Right ventricle myocardium inferior (tissue), 1 donor: ENCODE results near the gene RBM17. TPM values are rescaled to one million over a fixed set of nuclear protein-coding genes. Genes with fewer than 3 reads are reported as not detected.
"Not testable (repeated sequence)": the region's sequence is repeated elsewhere in the genome, so short reads cannot be mapped to it uniquely, and the experiment has no call there.

Experiments used
- ATAC-seq: fragments of 200-7000 bp; cut with Tn5 transposase; one replicate; pipeline ENCODE4 v1.9.1; 2020; ENCODE audit warnings: mild to moderate bottlenecking, moderate library complexity
- DNase-seq: peaks from one replicate; pipeline ENCODE4 v3.0.0; 2021; ENCODE audit errors: missing footprints
- intact Hi-C: fragments of 100-400 bp; cut with DNase I; formaldehyde crosslinking; loops from one replicate; pipeline ENCODE4 v1.11.0; 2022
- total RNA-seq: library from RNA; stranded (reverse); fragmentation: NEBNext Ultra II Directional; extraction: Animal tissue kit (Norgen Biotek cat#: 25700); gene quantifications from one replicate; pipeline ENCODE4 v1.2.1, GENCODE V29; 2021
- donor health status: DM: no; HTN: yes; CAD: no; lungs with severe emphysema.

RBM17 gene
- total RNA-seq, 1 donor from 2014 or later = 65.7 TPM

- intact Hi-C loops = no loop called here
- no peak for ATAC-seq
- DNase-seq = no peak
Measured at GRCh38 chr10:6120691-6121090, 31.9 kb downstream of the RBM17 start.

GRCh38 chr10:6121146-6121545 is 32.3 kb downstream of the RBM17 start:
- ATAC-seq (no peak), DNase-seq (no peak)
- intact Hi-C loops = no loop called here

GRCh38 chr10:6123532-6123931 is 34.7 kb downstream of the RBM17 start:
- intact Hi-C loops = no loop called here
- DNase-seq (no peak), ATAC-seq (no peak)

DNA sequence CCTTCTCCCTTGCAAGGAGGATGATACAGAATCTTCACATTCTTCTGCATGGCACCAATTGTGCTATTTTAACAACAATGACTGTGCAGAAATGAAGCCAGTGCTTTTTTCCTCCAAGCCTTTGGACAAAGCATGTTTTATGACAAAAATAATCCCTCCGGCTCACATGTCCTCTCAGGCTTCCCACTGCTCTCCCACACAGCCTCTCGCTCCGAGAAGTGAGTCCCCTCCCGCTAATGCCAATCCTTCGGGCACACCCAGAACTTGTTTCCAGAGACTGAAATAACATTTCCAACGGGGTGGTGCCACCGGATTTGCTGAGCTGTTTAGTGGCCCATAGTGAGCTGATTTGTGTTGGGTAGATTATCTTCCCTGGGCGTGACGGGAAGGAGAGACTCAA is 35.8 kb downstream of the RBM17 start:
- DNase-seq = no peak

GRCh38 chr10:6127461-6127860 is 38.6 kb downstream of the RBM17 start:
- DNase-seq, ATAC-seq, intact Hi-C loops: not testable (repeated sequence)

More for the DNA sequence above, 35.8 kb downstream of the RBM17 start:
- peak; percentile 74 for ATAC-seq
- intact Hi-C loops = no loop called here

- no peak for DNase-seq
- ATAC-seq = no peak
- intact Hi-C loops = no loop called here
Measured at GRCh38 chr10:6128087-6128486, 39.3 kb downstream of the RBM17 start.

- intact Hi-C loops = no loop called here
- no peak for DNase-seq
- ATAC-seq = peak; percentile 65
Measured at GRCh38 chr10:6128591-6129251, 39.9 kb downstream of the RBM17 start.

GRCh38 chr10:6130848-6131470 is 42.1 kb downstream of the RBM17 start:
- DNase-seq = no peak
- intact Hi-C loops = no loop called here
- ATAC-seq = no peak

DNA sequence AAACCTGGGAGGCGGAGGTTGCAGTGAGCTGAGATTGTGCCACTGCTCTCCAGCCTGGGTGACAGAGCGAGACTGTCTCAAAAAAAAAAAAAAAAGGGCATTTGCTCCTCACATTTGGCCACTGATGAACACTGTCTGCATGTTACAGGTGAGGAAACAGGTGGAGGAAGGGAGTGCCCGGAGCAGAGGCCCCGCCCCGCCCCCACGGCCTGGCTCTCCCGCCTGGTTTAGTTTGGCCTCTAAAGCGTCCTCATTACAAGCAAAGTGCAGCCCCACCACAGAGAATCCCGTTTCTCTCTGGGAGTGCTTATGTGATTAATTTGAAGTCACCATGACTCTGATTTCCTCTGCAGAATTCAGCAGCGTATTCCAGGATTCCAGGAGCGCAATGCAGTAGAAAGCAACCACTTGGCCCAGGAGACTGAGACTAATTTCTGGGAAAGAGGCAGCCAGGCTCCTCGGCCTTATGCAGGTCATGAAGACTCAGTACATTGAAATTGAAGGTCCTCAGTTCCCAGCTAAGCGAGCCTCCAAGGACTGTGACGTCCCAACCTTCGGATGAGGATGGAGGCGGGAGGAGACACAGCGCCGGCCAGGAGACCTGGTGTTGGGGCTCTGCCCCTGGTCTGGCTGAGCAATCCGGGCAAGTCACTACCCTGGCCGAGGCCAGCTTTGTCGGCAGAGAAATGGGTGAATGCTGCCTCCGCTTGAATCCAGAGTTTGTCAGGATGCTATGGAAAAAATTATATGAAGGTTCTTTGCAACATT is 44.7 kb downstream of the RBM17 start:
- no peak for DNase-seq
- intact Hi-C loops = no loop called here
- no peak for ATAC-seq

GRCh38 chr10:6134099-6134823 is 45.4 kb downstream of the RBM17 start:
- no peak for ATAC-seq
- intact Hi-C loops = no loop called here
- no peak for DNase-seq

DNA sequence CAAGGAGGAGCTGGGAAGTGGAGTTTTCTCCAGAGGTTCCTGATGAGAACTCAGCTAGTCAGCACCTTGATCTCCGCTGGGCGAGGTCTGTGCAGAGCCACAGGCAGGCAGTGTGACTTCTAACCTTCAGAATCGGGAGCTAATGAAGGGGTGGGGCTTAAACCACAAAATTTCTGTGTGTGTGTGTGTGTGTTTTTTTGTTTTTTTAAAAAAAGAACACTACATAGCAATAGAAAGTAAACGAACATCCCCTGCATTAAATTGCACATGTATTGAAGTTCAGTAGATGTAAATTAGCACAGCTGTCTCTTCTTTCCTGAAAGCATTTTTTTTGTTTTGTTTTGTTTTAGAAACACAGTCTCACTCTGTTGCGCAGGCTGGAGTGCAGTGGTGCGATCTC is 46.2 kb downstream of the RBM17 start:
- intact Hi-C loops = no loop called here
- DNase-seq = no peak
- no peak for ATAC-seq

DNA sequence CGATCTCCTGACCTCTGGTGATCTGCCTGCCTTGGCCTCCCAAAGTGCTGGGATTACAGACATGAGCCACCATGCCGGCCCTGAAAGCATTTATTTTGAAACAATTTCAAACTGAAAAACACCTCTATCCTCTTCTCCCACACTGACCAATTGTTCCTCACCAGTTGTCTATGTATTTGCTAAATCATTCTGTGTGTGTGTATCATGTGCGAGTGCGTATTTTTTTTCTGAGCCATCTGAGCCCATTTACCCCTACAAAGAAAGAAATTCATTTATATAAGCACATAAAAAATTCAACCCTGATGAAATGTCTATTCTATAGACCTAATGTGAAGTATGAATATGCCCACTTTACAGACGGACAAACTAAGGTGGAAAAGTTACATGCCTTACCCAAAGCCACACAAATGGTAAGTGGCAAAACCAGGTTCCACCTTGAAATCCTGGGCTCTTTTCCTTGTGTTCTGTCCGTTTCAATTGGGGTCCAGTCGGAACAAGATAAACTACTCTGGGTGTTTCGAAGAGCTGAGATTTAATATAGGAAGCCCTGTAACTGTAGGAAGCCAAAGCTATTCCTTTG is 46.8 kb downstream of the RBM17 start:
- ATAC-seq (no peak), DNase-seq (no peak)
- intact Hi-C loops = no loop called here

DNA sequence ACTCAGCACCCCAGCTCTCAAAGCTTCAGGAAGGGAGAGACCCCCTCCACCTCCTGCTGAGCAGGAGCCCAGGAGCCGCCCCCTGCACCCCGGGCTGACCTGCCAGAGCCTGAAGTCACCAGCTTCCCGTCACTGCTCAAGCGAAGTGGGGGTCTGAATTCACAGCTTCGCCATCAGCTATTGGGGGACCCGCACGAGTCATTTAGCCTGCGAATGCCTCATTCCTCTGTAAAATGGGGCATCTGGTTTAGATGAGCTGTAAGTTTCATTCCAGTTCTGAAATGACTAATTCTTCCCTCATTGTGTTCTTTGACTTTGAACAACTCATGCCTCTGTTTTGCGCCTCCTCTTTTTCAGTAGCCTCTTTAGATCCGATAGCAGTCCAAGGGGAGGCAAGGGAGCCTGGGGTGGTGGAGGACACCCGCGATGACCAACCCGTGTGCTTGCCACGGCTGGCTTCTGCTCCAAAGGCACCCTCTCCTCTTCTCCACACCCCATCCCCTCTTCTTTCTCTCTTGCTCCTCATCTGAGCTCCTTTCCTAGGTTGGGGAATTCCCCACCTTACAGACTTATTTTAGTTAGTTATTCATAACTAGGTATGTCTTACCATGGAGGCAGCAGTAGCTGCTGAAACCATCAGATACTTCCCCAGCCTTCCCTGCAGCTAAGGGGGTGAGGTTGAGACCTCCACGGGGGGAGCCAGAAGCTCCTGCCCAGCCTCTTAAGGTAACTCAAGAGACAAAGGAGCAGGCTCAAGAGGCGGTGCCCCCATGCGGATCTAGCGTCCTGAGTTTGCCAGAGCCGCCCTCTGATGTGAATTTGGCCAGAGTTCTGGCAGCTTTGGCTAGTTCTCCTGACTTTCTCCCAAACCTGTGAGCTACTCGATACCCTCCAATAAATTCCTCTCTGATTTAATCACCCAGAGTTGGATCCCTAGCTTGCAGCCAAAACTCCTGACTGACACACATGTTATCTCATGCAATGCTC is 47.7 kb downstream of the RBM17 start:
- intact Hi-C loops = no loop called here
- ATAC-seq = no peak
- no peak for DNase-seq

GRCh38 chr10:6138456-6138855 is 49.6 kb downstream of the RBM17 start:
- no peak for ATAC-seq
- intact Hi-C loops = no loop called here
- DNase-seq = no peak

DNA sequence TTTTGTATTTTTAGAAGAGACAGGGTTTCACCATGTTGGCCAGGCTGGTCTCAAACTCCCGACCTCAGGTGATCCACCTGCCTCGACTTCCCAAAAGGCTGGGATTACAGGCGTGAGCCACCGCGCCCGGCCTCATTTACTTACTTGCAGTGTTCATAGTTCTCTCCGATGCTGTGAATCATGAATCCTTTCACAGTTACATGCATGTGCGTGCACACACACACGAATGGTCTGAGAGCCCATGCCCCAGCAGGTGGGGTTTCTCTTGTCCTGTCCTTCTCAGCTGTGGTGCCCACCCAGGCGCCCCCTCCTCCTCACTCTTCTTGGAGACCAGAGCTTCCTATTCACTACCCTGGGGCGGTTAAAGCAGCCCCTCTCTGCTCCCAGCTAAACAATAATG is 50.6 kb downstream of the RBM17 start:
- ATAC-seq = no peak
- intact Hi-C loops = no loop called here
- no peak for DNase-seq

- intact Hi-C loops = no loop called here
- no peak for DNase-seq
- ATAC-seq = no peak
Measured at GRCh38 chr10:6140141-6140841, 51.5 kb downstream of the RBM17 start.

DNA sequence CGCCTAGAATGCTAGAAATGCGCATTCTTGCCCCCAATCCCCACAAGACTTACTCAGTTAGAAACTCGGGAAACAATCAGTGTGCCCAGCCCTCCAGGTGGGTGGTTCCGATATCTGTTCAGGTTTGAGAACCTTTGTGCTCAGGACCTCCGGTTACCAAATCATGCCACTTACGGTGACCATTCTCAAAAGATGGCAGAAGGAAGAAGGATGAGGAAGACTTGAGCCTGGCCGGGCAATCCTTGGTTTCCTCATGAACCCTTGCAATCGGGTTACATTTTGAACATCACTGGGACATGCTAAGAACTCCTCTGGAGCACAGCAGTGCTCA is 52.1 kb downstream of the RBM17 start:
- ATAC-seq (no peak), DNase-seq (no peak)
- intact Hi-C loops = no loop called here
